GM19463 (cell line): ENCODE measurements around the gene ZBTB7B.

ENCODE experiments used
- ATAC-seq: cut with Tn5 transposase; IDR thresholded peaks from one replicate; pipeline ENCODE4 v1.9.1; 2021; ENCODE audit warnings: mild to moderate bottlenecking, moderate library complexity; ENCODE audit not compliant: unreplicated experiment

The ZBTB7B gene

GRCh38 chr1:155001675-155002463 lies 733 bp upstream of the ZBTB7B start:
- peak; percentile 59 for ATAC-seq

GRCh38 chr1:155003227-155003765 lies 694 bp downstream of the ZBTB7B start:
- no peak for ATAC-seq

DNA sequence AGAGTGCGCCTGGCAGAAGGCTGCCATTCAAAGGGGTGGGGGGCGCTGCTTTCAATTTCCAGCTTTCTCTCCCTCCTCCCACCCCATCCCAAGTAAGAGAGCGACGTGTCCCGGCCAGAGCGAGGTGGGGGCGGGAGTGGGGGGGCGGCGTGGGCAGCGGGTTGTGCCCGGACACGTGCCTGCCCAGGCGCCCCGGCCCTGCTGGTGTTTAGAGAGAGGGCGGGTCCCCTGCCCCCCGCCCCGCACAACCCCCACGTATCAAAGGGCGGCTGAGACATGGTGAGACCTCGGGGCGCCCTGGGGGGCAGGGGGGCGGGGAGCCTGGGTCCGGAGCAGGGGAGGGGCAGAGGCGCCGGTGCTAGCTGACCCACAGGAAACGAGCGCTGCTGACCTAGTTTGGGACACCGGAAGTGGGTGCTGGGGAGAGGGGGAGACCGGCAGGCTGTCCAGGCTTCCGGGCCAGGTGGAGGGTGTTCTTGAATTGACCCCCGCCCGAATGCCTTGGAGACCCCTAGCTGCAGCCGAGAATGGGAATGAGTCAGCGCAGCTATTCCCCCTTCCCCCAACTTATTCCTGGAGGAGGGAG lies 1.3 kb downstream of the ZBTB7B start:
- no peak for ATAC-seq

- no peak for ATAC-seq
Measured at GRCh38 chr1:155004352-155005075, 1.9 kb downstream of the ZBTB7B start.

GRCh38 chr1:155005076-155006011 lies 2.7 kb downstream of the ZBTB7B start:
- ATAC-seq: no peak

DNA sequence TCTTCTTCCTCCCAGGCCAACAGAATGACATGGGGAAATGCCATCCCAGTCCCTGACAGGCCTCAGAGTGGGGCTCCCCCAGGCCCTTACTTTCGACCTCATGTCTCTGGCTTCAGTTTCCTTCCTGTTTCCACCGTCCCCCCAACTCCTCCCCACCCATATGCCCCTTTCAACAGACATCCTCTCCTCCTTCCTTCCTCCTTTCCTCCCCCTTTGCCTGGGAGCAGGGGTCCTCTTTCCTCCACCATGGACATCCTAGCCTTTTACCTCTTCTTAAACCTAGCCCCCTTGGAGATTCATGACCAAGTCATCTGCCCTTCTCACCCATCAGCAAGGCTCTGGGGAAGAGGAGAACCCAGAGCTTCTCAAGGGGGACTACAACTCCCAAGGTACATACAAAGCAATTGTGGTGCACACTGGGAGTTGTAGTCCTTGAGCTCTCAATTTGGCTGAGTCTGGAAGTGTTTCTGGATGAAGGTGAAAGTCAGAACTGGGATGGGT lies 4.0 kb downstream of the ZBTB7B start:
- ATAC-seq: no peak

DNA sequence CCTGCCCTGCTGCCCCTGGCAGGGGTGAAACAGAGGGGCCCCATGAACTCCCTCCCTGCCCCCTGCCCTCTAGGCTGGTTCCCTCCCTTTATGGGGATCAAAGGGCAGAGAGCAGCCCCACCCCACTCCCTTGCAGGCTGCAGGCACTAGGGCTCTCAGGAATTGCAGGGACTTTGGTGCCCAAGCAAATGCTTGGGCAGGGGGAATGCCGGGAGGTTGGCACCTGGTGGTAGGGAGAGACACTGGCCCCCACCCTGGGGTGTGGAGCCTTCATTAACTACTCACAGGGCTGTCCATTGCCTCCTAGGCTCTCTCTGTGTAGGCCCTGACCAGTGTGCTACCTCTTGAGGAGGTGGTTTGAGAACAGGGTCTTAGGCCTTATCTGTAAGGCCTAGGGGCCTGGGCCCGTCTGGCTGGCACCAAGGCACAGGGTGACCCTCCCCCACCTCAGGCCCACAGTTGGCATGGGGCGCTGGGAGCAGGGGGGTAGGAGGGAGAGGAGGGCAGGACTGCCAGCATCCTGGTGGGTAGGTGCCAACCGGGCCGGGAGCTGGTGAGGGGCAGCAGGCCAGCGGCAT lies 4.7 kb downstream of the ZBTB7B start:
- ATAC-seq: no peak

GRCh38 chr1:155008015-155008941 lies 5.7 kb downstream of the ZBTB7B start:
- no peak for ATAC-seq

- no peak for ATAC-seq
Measured at GRCh38 chr1:155009221-155009711, 6.7 kb downstream of the ZBTB7B start.

DNA sequence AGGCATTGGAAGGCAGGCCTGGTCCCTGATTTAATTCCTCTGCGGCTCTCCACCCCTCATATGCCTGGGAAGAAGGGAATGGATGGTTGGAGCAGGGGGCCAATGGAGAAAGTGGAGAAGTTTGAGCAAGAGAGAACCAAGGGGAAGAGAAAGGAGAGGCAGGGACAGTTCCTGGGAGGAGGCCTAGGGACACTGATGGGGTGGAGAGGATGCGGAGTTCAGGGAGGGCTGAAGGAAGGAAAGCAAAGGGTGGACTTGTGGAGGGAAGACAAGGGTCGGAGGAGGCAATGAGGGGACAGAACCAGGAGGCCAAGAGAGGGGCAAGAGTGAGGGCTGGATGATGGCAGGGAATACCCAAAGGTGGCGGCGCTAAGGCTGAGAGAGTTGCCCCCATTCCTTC lies 7.1 kb downstream of the ZBTB7B start:
- no peak for ATAC-seq

DNA sequence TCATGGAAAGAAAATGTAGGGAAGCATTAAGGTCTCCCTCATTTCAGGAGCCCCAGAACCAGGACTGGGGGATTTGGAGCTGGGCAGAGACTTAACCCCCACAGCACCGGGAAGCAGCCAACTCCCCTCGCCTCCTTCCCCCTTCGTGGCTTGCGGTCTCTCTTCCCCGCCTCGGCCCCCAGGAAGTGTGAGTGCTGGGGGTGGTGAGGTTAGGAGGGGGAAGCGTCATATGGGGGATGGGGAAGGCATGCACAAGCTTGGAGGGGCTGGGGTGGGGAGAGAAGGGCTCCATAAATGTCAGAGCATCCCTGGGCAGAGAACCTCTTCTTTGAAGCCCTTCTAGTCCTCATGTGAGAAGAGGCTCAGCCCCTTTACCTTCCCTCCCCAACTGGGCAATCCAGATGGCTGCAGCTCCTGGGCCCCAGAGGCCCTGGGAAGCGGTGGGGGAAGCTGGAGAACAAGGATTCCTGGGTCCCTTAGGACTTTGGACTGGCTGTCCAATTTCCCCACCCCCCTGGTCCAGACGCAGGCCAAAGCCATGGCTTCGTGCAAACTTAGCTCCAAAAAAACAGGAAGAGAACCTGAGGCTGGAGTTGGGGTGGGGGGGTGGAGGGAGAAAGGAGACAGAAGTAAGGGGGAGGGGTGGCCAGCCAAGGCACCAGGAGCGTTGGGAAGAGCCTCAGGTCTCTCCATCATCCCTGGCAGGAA lies 7.8 kb downstream of the ZBTB7B start:
- ATAC-seq: no peak

GRCh38 chr1:155011004-155011416 lies 8.4 kb downstream of the ZBTB7B start:
- no peak for ATAC-seq

DNA sequence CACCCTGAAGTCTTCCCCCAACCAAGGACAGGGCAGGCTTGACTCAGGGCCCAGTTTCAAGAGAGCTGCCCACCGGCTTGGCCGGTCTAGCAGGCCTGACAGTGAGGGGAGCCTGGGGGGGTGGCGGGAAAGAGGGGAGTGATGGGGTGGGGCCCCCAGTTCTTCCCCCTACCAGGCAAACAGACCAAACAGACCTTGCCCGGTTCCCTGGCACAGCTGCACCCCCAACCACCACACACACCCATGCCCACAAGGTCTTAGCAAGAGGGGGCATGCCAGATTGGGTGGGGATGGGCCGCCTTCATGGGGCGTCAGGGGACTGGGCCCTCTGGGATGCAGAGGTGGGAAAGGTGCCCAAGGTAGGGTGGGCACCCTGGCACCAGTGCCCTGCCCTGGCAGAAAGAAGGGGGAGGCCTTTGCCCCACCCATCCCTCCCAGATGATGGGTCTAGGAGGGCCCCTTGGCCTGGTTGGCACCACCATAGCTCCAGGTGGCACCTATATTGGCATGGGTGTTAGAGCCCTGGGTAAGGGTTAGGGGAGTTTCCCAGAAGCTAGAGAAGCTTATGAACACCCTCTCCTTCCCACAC lies 8.9 kb downstream of the ZBTB7B start:
- no peak for ATAC-seq

DNA sequence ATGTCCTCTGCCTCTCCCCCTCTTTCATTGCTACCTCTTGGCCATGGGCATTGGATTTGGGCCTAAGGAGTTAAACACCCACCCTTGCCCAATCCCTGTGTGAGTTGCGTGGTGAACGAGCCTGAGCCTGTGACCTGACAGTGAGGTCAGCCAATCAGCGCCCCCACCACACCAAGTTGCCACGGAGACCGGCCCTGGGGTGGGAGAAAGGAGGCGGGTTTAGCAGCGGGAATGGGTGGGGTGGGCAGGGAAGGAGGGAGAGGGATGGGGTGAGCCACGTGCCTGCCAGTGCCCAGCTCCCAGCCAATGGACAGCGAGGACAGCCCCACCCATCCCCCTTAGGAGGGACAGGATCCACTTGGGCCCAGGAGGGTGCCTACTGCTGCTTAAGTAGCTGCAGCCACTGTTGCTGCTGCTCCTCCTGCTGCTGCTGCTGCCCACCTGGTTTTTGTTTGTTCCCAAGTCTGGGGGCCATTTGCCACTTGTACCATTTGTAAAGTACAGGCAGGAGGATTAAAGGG lies 9.5 kb downstream of the ZBTB7B start:
- ATAC-seq: no peak

DNA sequence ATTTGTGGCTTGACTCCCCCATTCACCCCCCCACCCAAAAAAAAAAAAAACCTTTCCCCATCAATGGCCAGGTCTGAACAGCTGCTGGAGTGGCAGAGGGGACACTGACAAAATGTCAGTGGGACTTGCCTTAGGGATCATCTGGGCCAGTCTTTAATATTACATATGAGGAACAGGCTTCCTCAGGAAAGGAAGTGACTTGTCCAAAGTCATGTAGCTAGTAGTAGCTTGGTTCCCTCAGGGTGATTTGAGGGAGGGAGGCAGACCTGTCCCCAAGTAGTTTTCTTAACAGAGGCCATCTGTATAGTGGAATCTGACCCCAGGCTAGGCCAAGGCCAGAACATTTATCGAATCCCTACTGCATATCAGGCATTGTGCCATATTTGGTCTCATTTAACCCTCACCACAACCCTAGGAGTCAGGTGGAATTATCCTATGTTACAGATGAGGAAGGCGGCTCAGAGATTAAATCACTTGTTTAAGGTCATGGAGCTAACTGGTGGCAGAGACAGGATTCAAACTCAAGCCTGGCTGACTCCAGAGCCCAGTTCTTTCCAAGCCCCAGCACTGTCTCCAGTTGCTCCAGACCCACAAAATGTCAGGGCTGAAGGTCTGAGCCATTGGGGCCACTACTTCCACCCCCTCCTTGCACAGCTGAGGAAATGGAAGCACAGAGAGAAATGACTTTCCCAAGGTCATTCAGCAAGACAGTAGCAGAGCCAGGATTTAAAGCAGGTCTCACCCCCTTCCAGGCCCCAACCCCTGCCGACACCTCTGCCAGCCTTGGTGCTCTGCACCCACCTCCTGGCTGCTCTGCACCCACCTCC lies 10.4 kb downstream of the ZBTB7B start:
- ATAC-seq: no peak

- no peak for ATAC-seq
Measured at GRCh38 chr1:155013632-155014031, 11.0 kb downstream of the ZBTB7B start.
